ENCODE data around the gene NFIC.

DNA sequence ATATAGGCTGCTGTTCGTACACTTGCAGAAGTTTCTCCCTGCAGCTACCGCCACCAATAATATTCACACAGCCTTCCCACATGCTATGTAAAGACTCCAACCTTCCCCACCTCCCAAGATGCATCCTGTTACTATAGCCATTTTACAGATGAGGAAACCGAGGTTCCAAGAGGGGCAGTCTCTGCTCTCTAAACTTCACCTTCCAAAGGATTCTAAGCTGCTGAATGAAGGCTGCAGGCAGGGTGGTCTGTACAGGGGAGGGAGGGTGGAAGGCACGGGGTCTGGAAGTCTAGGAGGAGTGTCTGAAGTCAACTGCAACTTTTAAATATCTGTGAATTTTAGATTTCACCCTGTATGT is 1.9 kb upstream of the NFIC start:
- TF ChIP-seq, protein P1, sequence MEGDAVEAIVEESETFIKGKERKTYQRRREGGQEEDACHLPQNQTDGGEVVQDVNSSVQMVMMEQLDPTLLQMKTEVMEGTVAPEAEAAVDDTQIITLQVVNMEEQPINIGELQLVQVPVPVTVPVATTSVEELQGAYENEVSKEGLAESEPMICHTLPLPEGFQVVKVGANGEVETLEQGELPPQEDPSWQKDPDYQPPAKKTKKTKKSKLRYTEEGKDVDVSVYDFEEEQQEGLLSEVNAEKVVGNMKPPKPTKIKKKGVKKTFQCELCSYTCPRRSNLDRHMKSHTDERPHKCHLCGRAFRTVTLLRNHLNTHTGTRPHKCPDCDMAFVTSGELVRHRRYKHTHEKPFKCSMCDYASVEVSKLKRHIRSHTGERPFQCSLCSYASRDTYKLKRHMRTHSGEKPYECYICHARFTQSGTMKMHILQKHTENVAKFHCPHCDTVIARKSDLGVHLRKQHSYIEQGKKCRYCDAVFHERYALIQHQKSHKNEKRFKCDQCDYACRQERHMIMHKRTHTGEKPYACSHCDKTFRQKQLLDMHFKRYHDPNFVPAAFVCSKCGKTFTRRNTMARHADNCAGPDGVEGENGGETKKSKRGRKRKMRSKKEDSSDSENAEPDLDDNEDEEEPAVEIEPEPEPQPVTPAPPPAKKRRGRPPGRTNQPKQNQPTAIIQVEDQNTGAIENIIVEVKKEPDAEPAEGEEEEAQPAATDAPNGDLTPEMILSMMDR (IDR thresholded peaks at IDR 0.05), result no peak
- no peak for TF ChIP-seq POLR2A (IDR thresholded peaks at IDR 0.05)

Data from Peyer's patch (tissue), 4 donors.